RWPE2 (cell line): Measurements from ENCODE around the gene FBXL13.
A peak's percentile ranks its signal among the peaks of the same experiment; 100 is the strongest.
"Not testable (repeated sequence)": the region's sequence is repeated elsewhere in the genome, so short reads cannot be mapped to it uniquely, and the experiment has no call there.

Experiments
- ATAC-seq: fragments of 200-7000 bp; cut with Tn5 transposase; 3 replicates; pipeline ENCODE4 v1.9.1; 2021; ENCODE audit warnings: low read depth
- DNase-seq: peaks from one replicate; pipeline ENCODE4 v3.0.0-alpha.2; 2020; ENCODE audit warnings: low spot score
- H3K27ac ChIP-seq: fragments of 450-650 bp; 2 replicates; pipeline ENCODE4 v1.5.1; 2017; ENCODE audit warnings: mild to moderate bottlenecking; ENCODE audit not compliant: poor library complexity, severe bottlenecking
- H3K27me3 ChIP-seq: fragments of 250-450 bp; sonication (Bioruptor Pico); 2 replicates; pipeline ENCODE4 v1.5.1; 2021; ENCODE audit warnings: mild to moderate bottlenecking, moderate library complexity; ENCODE audit not compliant: insufficient read depth, poor library complexity, severe bottlenecking
- H3K36me3 ChIP-seq: fragments of 250-450 bp; sonication (Bioruptor Pico); 2 replicates; pipeline ENCODE4 v1.5.1; 2020; ENCODE audit warnings: low read depth, mild to moderate bottlenecking, moderate library complexity
- H3K4me1 ChIP-seq: fragments of 250-450 bp; sonication (Bioruptor Pico); 2 replicates; pipeline ENCODE4 v1.5.1; 2021; ENCODE audit warnings: mild to moderate bottlenecking, moderate library complexity; ENCODE audit not compliant: insufficient read depth, poor library complexity, severe bottlenecking
- H3K4me3 ChIP-seq: fragments of 250-450 bp; sonication (Bioruptor Pico); 2 replicates; pipeline ENCODE4 v1.5.1; 2021; ENCODE audit warnings: mild to moderate bottlenecking, moderate library complexity; ENCODE audit not compliant: severe bottlenecking
- H3K9me3 ChIP-seq: fragments of 250-450 bp; sonication (Bioruptor Pico); 2 replicates; pipeline ENCODE4 v1.5.1; 2021; ENCODE audit warnings: mild to moderate bottlenecking, moderate library complexity; ENCODE audit not compliant: severe bottlenecking
- TF ChIP-seq, protein P1 (sequence below): fragments of 450-650 bp; IDR thresholded peaks from one replicate; pipeline ENCODE4 v1.5.1; 2017; ENCODE audit warnings: mild to moderate bottlenecking, moderate library complexity; ENCODE audit not compliant: poor library complexity, severe bottlenecking

FBXL13 gene

DNA sequence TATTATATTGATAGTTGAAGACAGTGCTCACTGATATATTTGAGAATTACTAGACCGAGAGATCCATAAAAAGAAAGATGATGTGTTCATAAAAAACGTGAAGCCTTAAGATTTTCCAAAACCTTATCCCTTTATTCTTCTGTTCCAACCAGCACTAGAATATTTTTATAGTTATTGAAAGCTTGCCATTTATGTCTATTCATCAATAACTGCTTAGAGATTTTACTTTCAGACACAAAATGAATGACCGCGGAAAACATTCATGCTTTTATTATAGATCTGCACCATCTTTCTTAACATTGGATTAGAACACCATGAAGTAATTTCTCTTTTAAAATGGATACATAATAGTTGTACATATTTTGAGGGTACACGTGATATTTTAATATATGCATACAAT lies 77.6 kb downstream of the FBXL13 start:
- TF ChIP-seq, protein P1, sequence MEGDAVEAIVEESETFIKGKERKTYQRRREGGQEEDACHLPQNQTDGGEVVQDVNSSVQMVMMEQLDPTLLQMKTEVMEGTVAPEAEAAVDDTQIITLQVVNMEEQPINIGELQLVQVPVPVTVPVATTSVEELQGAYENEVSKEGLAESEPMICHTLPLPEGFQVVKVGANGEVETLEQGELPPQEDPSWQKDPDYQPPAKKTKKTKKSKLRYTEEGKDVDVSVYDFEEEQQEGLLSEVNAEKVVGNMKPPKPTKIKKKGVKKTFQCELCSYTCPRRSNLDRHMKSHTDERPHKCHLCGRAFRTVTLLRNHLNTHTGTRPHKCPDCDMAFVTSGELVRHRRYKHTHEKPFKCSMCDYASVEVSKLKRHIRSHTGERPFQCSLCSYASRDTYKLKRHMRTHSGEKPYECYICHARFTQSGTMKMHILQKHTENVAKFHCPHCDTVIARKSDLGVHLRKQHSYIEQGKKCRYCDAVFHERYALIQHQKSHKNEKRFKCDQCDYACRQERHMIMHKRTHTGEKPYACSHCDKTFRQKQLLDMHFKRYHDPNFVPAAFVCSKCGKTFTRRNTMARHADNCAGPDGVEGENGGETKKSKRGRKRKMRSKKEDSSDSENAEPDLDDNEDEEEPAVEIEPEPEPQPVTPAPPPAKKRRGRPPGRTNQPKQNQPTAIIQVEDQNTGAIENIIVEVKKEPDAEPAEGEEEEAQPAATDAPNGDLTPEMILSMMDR = no peak

DNA sequence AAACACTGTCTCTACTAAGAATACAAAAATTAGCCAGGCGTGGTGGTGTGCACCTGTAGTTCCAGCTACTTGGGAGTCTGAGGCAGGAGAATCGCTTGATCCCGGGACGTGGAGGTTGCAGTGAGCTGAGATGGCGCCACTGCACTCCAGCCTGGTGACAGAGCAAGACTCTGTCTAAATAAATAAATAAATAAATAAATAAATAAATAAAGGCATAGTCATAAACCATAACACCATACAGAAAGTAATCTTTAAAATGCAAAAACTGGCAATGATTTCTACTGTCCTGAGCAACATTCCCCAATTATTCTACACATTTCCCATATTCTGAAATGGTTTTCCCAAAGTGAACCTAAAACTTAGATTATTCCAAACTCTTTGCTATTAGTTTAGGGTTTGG lies 79.0 kb downstream of the FBXL13 start:
- not testable (repeated sequence) for ATAC-seq, H3K27ac ChIP-seq, DNase-seq, H3K4me3 ChIP-seq, H3K27me3 ChIP-seq, H3K9me3 ChIP-seq, H3K36me3 ChIP-seq
- H3K4me1 ChIP-seq = peaks cover 33% of the 10 kb centered on the region

More for the DNA sequence above, 77.6 kb downstream of the FBXL13 start:
- Histone ChIP-seq H3K27ac (no peak overlapping the region), H3K36me3 (no peaks in the 10 kb centered on the region), H3K27me3 (no peaks in the 10 kb centered on the region), H3K4me3 (no peak overlapping the region), H3K9me3 (peaks cover 2% of the 10 kb centered on the region), H3K4me1 (peaks cover 20% of the 10 kb centered on the region)
- no peak for ATAC-seq
- no peak for DNase-seq

DNA sequence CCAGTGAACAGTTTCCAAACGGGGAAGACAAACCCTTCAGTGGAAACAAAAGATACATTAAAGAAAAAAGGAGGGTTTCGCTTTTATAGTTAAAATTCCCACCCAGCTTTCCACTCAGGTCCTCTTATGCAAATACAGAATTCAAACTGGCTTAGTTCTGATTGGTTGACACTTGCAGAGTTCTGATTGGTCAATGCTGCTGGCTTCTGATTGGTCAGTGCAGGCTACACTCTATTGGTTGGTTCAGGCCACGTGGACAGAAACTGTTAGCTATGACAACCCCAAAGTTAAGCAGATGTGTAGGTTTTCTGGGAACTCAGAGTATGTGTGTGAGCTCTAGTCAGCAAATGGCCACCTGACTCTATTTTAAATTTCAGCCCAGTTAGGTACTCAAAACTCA lies 80.0 kb downstream of the FBXL13 start:
- H3K4me1 ChIP-seq = peaks cover 34% of the 10 kb centered on the region
- TF ChIP-seq, protein P1 = no peak

DNA sequence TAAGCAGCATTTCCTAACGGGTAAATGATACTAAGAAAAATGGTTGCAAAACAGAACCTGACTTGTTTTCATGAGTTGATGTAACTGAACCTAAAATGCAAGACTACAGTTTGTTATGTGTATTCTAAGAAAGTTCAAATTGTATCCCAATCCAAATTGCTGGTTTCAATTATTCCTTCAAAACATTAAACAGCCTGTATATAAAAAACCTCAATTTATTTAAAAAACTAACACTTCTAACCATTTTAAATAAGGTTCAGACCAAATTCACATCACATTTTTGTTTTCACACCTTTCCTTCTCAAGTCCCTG lies 80.9 kb downstream of the FBXL13 start:
- no peaks in the 10 kb centered on the region for H3K9me3 ChIP-seq
- H3K4me1 ChIP-seq = peaks cover 34% of the 10 kb centered on the region
- no peaks in the 10 kb centered on the region for H3K27me3 ChIP-seq
- no peak for ATAC-seq
- H3K36me3 ChIP-seq = no peaks in the 10 kb centered on the region
- H3K27ac ChIP-seq = peak overlapping the region; percentile 94
- H3K4me3 ChIP-seq = no peak overlapping the region
- no peak for DNase-seq
- TF ChIP-seq, protein P1 = no peak

More for the DNA sequence above, 80.0 kb downstream of the FBXL13 start:
- Histone ChIP-seq H3K27me3 (no peaks in the 10 kb centered on the region), H3K9me3 (no peaks in the 10 kb centered on the region), H3K36me3 (no peaks in the 10 kb centered on the region), H3K4me3 (no peak overlapping the region), H3K27ac (no peak overlapping the region)
- ATAC-seq (no peak), DNase-seq (no peak)

DNA sequence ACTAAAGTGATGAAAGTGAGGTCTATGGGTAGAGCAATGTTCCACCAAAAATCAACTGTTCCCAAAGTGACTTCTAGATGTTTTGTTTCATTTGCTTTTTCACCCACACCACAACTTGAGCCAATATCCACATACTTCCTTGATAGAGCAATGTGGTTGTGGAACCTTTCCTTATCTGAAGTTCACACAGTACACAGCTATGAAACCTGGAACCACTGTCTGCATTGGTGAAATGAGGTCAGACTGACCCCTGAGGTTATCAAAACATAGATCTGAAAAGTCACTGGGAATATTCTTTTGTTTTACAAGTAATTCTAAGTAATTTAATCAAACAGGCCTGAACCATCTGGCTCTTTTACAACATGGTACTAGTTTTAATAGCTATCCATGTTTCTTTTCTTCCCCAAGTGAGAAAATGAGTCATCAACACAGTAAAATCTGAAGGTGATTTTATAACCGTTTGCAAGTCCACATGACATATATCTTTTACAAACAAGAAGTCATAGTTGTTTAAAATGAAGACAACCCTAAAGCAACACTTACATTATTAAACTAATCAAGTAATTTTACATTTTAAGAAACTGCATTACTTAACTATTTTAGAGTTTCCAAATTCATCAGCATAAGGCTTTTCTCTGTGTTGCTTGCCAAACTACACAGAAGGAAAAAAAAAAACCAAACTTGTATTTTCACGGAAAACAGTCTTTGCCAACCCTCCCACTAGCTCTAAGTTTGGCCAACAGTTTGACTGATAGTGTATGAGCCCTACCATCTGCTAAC lies 81.5 kb downstream of the FBXL13 start:
- Histone ChIP-seq H3K27me3 (no peaks in the 10 kb centered on the region), H3K4me3 (no peak overlapping the region), H3K4me1 (peaks cover 34% of the 10 kb centered on the region), H3K27ac (peak overlapping the region; percentile 94), H3K36me3 (no peaks in the 10 kb centered on the region), H3K9me3 (no peaks in the 10 kb centered on the region)
- TF ChIP-seq, protein P1 = no peak
- peak; percentile 19; the same call in 2 of the 3 replicates for ATAC-seq
- no peak for DNase-seq
